Measurements from ENCODE around the gene NEK11.

GRCh38 chr3:131072845-131073244, 46.2 kb downstream of the NEK11 start:
- TF ChIP-seq CTCF (IDR thresholded peaks at IDR 0.05) (no peak), EZH2phosphoT487 (IDR thresholded peaks at IDR 0.05) (no peak), EZH2 (IDR thresholded peaks at IDR 0.05) (no peak)
